NB4 (cell line): ENCODE measurements around the gene AKAP6.

Experiments used
- CTCF ChIP-seq: IDR thresholded peaks from one replicate; pipeline ENCODE4 v1.5.1; 2012; ENCODE audit warnings: low read depth, low read length
- MYC ChIP-seq: IDR thresholded peaks from 2 replicates; pipeline ENCODE4 v1.6.1; 2011; ENCODE audit warnings: low read depth, low read length
- POLR2A ChIP-seq: IDR thresholded peaks from 2 replicates; pipeline ENCODE4 v1.6.1; 2011; ENCODE audit warnings: mild to moderate bottlenecking; ENCODE audit not compliant: insufficient read length; ENCODE audit errors: extremely low read depth

- TF ChIP-seq CTCF (no peak), POLR2A (no peak), MYC (no peak)
Measured at GRCh38 chr14:32471181-32471580, 142.1 kb downstream of the AKAP6 start.
